ENCODE data around the gene MYOM1.
"Not testable (repeated sequence)": the region's sequence is repeated elsewhere in the genome, so short reads cannot be mapped to it uniquely, and the experiment has no call there.

Gene MYOM1

DNA sequence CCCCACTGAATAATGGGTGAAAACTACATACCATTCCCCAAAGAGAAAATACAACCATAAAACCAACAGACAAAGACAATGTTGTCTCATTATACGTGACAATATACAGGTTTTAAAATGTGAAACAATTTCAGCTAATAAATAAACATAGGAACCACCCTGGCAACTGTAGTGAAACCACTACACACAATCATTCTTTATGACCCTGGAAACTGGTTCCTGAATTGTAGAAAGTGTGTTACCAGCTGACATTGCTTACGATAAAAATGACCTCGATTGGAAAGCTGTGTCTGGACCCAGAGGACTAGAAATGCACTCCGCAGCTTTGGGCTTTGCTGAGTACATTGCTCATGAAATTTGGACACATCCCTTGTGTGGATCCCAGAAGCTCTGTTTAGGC is 132.9 kb downstream of the MYOM1 start:
- Histone ChIP-seq H3K9ac (ENCODE audit: low read length) (no peak overlapping the region), H3K27ac (ENCODE audit: low read depth, low read length) (no peak overlapping the region), H3K4me3 (ENCODE audit: low read length) (no peak overlapping the region), H3K4me1 (ENCODE audit: control insufficient read depth, insufficient read depth, low read length) (no peaks in the 10 kb centered on the region), H3K27me3 (ENCODE audit: control insufficient read depth, insufficient read depth, low read length) (no peaks in the 10 kb centered on the region), H3K36me3 (ENCODE audit: control insufficient read depth, insufficient read depth, low read length) (no peaks in the 10 kb centered on the region)

DNA sequence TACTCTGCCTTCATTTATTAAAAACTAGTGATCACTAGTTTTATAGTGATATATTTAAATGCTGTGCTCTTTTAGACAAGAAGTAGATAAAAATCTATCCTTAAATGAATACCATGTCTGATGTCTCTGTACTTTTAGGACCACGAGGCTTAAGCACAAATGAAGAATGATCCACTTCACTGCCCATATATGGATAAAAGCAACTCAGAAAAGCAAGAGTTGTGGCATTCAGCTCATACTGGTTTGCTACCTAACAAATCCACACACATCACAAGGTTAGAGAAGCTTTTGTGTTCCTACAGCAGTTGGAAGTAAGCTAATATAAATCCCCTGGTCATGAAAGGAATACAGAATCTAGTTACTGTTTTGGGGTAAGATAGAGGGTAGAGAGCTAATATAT is 134.2 kb downstream of the MYOM1 start:
- no peak overlapping the region for H3K27ac ChIP-seq (ENCODE audit: low read depth, low read length)

DNA sequence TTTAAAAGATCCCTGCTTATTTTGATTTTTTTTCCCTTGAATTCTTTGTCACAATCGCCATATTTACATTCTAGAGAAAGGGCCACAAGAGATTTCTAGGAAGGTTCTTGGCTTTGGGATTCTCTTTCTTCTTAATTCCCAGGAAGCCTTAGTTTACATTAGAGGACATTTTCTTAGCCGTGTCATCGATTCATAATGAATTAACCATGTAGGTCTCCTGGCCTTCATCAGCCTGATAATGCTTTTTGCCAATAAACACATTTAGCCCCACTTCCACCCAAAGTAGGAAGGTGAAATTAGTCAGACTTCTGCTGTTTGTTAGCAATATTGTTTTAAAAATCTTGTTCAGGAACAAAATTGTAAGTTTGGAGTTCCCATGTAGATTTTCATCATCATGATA is 135.6 kb downstream of the MYOM1 start:
- H3K36me3 ChIP-seq (ENCODE audit: control insufficient read depth, insufficient read depth, low read length), result no peaks in the 10 kb centered on the region

More for the DNA sequence above, 134.2 kb downstream of the MYOM1 start:
- no peaks in the 10 kb centered on the region for H3K36me3 ChIP-seq (ENCODE audit: control insufficient read depth, insufficient read depth, low read length)
- H3K27me3 ChIP-seq (ENCODE audit: control insufficient read depth, insufficient read depth, low read length), result no peaks in the 10 kb centered on the region
- no peak overlapping the region for H3K4me3 ChIP-seq (ENCODE audit: low read length)
- H3K4me1 ChIP-seq (ENCODE audit: control insufficient read depth, insufficient read depth, low read length), result no peaks in the 10 kb centered on the region
- no peak overlapping the region for H3K9ac ChIP-seq (ENCODE audit: low read length)

DNA sequence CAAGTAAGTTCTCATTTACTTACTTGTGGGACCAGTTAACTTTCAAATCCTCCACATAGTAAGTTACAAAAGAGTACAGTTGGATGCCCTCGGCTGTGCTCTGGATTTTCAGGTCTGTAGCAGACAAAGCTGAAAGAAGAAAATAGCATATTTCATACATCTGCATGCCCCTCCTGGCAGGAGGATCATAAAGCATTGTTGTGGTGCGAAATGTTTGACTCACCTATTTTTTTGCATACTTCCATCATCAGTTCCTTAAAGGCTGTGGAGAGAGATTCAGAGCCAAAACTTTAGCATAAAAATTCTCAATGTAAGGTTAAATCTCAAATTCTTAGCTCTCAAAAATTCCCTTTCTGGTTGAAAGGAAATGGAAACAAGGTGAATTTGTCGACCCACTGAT is 136.0 kb downstream of the MYOM1 start:
- Histone ChIP-seq H3K27ac (ENCODE audit: low read depth, low read length) (no peak overlapping the region), H3K4me1 (ENCODE audit: control insufficient read depth, insufficient read depth, low read length) (no peaks in the 10 kb centered on the region), H3K9ac (ENCODE audit: low read length) (no peak overlapping the region), H3K36me3 (ENCODE audit: control insufficient read depth, insufficient read depth, low read length) (no peaks in the 10 kb centered on the region), H3K4me3 (ENCODE audit: low read length) (no peak overlapping the region), H3K27me3 (ENCODE audit: control insufficient read depth, insufficient read depth, low read length) (no peaks in the 10 kb centered on the region)

More for the DNA sequence above, 135.6 kb downstream of the MYOM1 start:
- Histone ChIP-seq H3K27me3 (ENCODE audit: control insufficient read depth, insufficient read depth, low read length) (no peaks in the 10 kb centered on the region), H3K9ac (ENCODE audit: low read length) (no peak overlapping the region), H3K4me1 (ENCODE audit: control insufficient read depth, insufficient read depth, low read length) (no peaks in the 10 kb centered on the region), H3K4me3 (ENCODE audit: low read length) (no peak overlapping the region), H3K27ac (ENCODE audit: low read depth, low read length) (no peak overlapping the region)

DNA sequence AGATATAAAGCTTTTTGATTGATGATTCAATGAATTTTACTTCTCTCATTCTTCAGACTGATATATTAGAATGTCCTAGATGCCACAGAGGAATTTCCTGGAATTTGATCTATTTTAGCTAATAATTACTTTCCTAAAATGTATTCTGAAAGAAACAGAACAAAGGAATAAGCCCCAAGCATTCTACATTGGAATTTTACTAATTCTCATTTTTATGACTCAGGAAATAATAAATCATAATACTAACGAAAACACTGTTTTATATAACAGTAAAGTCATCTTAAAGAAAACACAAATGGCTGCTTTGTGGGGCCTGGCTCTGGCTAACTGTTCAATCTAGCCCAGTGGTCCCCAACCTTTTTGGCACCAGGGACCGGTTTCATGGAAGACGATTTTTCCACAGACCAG is 138.2 kb downstream of the MYOM1 start:
- no peak overlapping the region for H3K4me3 ChIP-seq (ENCODE audit: low read length)
- H3K27me3 ChIP-seq (ENCODE audit: control insufficient read depth, insufficient read depth, low read length), result no peaks in the 10 kb centered on the region
- H3K36me3 ChIP-seq (ENCODE audit: control insufficient read depth, insufficient read depth, low read length), result no peaks in the 10 kb centered on the region
- H3K27ac ChIP-seq (ENCODE audit: low read depth, low read length), result no peak overlapping the region
- no peak overlapping the region for H3K9ac ChIP-seq (ENCODE audit: low read length)
- no peaks in the 10 kb centered on the region for H3K4me1 ChIP-seq (ENCODE audit: control insufficient read depth, insufficient read depth, low read length)

DNA sequence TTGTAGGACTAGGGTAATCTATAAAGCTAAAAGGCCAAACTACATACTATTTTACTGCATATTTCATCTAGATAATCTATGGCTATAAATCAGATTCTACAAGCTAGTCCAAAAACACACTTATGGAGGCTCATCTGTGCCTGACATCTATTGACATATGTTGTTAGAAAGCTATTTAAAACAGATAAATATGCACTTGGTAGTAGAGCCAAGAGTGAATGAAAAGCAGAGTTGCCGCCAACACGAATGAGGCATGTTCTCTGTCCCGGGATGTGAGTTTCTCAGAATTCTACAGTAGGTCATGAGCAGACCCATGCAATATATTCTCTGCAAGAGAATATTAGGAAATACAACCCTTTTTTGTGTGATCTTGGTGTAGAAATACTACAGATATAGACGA is 140.1 kb downstream of the MYOM1 start:
- Histone ChIP-seq H3K27me3 (ENCODE audit: control insufficient read depth, insufficient read depth, low read length) (no peaks in the 10 kb centered on the region), H3K27ac (ENCODE audit: low read depth, low read length) (no peak overlapping the region), H3K4me3 (ENCODE audit: low read length) (no peak overlapping the region), H3K36me3 (ENCODE audit: control insufficient read depth, insufficient read depth, low read length) (no peaks in the 10 kb centered on the region), H3K9ac (ENCODE audit: low read length) (no peak overlapping the region), H3K4me1 (ENCODE audit: control insufficient read depth, insufficient read depth, low read length) (no peaks in the 10 kb centered on the region)

DNA sequence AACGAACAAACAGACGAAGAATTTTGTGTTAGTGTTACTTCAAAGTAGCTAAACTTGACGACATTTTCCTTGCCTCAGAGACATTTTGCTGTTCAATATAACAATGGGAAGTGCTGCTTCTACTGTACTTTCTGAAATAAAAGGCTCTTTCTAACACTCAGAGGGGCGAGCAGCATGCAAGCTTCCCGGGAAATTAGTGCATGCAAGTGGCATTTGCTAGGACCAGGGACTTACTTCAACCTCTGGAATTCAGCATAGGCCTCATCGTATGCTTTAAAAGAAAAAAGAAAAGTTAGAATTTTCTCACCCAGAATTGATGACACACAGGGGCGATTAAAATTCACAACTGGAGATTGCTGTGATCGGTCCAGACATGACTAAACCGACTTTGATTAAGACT is 144.3 kb downstream of the MYOM1 start:
- Histone ChIP-seq H3K4me3 (ENCODE audit: low read length) (no peak overlapping the region), H3K9ac (ENCODE audit: low read length) (no peak overlapping the region), H3K36me3 (ENCODE audit: control insufficient read depth, insufficient read depth, low read length) (no peaks in the 10 kb centered on the region), H3K4me1 (ENCODE audit: control insufficient read depth, insufficient read depth, low read length) (no peaks in the 10 kb centered on the region), H3K27ac (ENCODE audit: low read depth, low read length) (no peak overlapping the region), H3K27me3 (ENCODE audit: control insufficient read depth, insufficient read depth, low read length) (no peaks in the 10 kb centered on the region)

DNA sequence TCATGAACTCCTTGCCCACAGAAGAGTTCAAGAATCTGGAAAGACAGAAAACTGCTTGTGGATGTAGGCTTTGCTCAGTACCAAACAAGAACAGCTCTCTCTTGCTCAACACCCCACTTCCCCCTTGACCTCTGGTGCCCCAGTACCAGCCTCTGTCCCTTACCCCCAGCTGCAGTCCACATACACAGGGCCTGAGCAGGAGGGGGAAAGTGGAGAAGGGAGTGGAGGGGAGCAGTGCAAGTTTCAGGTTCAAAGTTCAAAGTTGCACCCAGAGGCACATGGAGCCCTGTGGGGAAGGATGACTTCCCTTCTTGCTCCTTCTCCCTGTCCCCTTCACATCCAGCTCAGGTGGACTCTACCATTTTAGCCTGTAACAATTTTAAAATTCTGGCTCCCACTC is 145.7 kb downstream of the MYOM1 start:
- Histone ChIP-seq H3K36me3 (ENCODE audit: control insufficient read depth, insufficient read depth, low read length) (no peaks in the 10 kb centered on the region), H3K27ac (ENCODE audit: low read depth, low read length) (no peak overlapping the region), H3K4me3 (ENCODE audit: low read length) (no peak overlapping the region), H3K27me3 (ENCODE audit: control insufficient read depth, insufficient read depth, low read length) (no peaks in the 10 kb centered on the region), H3K4me1 (ENCODE audit: control insufficient read depth, insufficient read depth, low read length) (no peaks in the 10 kb centered on the region), H3K9ac (ENCODE audit: low read length) (no peak overlapping the region)

DNA sequence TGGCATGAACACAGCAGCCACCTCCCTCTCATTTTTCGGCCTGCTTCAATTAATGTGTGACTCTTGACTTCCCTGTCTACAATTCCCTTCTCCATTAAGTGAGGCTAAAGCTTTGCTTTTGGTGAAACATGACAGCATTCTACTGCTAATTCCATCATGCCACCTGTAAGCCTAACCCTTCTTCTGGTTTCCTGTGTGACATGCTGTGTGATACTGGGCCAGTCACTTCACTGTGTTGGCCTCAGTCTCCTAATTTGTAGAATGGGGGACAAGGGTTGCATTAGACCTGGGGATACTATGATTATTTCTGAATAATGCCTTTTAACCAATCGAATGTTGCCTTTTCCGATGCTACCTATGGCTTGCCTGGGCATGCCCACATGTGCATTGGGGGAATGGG is 146.4 kb downstream of the MYOM1 start:
- not testable (repeated sequence) for H3K4me1 ChIP-seq (ENCODE audit: control insufficient read depth, insufficient read depth, low read length); H3K4me3 ChIP-seq (ENCODE audit: low read length); H3K36me3 ChIP-seq (ENCODE audit: control insufficient read depth, insufficient read depth, low read length); H3K27ac ChIP-seq (ENCODE audit: low read depth, low read length); H3K9ac ChIP-seq (ENCODE audit: low read length); H3K27me3 ChIP-seq (ENCODE audit: control insufficient read depth, insufficient read depth, low read length)

DNA sequence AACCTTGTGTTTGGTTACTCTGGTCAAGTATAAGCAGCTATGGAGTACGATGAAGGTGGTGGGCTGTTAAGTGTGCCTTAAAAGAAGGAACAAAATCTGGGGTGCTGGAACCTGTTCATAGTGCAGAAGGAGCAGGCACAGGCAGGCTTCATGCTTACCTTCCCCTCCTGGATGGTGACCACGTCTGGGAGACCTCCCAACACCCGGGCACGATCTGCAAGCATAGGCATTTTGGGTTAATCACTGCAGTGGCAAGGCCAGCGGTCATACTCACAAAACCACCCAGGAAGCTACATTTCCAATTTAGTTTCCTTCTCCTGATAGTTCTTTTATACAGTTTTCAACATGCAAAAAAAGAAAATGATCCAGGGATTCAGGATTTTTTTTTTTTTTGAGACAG is 148.1 kb downstream of the MYOM1 start:
- Histone ChIP-seq H3K4me1 (ENCODE audit: control insufficient read depth, insufficient read depth, low read length) (no peaks in the 10 kb centered on the region), H3K36me3 (ENCODE audit: control insufficient read depth, insufficient read depth, low read length) (no peaks in the 10 kb centered on the region), H3K9ac (ENCODE audit: low read length) (no peak overlapping the region), H3K27ac (ENCODE audit: low read depth, low read length) (no peak overlapping the region), H3K27me3 (ENCODE audit: control insufficient read depth, insufficient read depth, low read length) (no peaks in the 10 kb centered on the region), H3K4me3 (ENCODE audit: low read length) (no peak overlapping the region)

DNA sequence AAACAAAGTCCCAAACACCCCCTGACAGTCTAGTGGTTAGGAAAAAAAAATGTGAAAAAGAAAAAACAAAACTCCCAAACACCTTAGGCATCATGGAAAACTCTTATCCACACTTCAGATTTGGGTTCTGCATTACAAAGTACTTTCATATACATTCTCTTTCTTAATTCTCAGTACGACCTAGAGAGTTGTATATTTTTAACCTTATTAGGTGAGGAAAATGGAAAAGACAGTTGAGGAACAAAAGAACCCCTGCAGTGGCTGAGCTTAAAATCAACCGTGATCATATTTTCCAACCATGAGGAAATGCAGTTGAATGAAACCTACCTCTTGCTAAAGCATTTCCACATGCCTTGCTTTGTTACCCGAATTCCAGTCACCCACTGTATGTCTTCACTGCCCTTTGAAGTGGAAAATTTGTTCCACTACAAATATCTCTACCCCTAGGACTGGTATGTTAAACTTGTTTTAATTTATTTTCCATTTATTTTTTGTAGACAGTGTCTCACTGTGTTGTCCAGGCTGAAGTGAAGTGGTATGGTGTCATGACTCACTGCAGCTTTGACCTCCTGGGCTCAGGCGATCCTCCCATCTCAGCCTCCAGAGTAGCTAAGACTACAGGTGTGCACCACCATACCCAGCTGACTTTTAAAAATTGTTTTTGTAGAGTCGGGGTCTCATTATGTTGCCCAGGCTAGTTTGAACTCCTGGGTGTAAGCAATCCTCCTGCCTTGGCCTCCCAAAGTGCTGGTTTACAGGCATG is 149.9 kb downstream of the MYOM1 start:
- no peak overlapping the region for H3K27ac ChIP-seq (ENCODE audit: low read depth, low read length)
- H3K36me3 ChIP-seq (ENCODE audit: control insufficient read depth, insufficient read depth, low read length), result no peaks in the 10 kb centered on the region
- H3K27me3 ChIP-seq (ENCODE audit: control insufficient read depth, insufficient read depth, low read length), result no peaks in the 10 kb centered on the region
- H3K4me3 ChIP-seq (ENCODE audit: low read length), result no peak overlapping the region
- no peak overlapping the region for H3K9ac ChIP-seq (ENCODE audit: low read length)
- no peaks in the 10 kb centered on the region for H3K4me1 ChIP-seq (ENCODE audit: control insufficient read depth, insufficient read depth, low read length)

DNA sequence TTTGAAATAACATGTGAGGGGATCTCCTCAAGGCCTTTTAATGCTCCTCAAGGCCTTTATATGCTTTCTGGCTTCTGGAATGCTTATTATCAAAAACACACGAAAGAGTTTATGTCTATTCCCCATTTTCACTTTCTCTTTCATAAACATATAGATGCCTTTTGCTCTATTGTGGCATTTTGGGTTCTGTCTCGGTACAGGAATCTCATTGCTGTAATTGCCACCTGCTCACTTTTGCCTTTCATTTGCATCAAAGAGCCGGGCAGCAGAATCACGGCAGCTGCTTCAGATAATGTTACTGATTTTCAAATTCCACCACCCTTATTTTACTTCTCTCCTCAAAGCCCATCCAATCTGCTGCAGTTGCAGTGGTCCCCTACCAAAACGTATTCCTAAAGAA is 152.0 kb downstream of the MYOM1 start:
- no peaks in the 10 kb centered on the region for H3K27me3 ChIP-seq (ENCODE audit: control insufficient read depth, insufficient read depth, low read length)
- H3K4me1 ChIP-seq (ENCODE audit: control insufficient read depth, insufficient read depth, low read length), result no peaks in the 10 kb centered on the region
- no peak overlapping the region for H3K4me3 ChIP-seq (ENCODE audit: low read length)
- H3K27ac ChIP-seq (ENCODE audit: low read depth, low read length), result no peak overlapping the region
- H3K9ac ChIP-seq (ENCODE audit: low read length), result no peak overlapping the region
- H3K36me3 ChIP-seq (ENCODE audit: control insufficient read depth, insufficient read depth, low read length), result no peaks in the 10 kb centered on the region

DNA sequence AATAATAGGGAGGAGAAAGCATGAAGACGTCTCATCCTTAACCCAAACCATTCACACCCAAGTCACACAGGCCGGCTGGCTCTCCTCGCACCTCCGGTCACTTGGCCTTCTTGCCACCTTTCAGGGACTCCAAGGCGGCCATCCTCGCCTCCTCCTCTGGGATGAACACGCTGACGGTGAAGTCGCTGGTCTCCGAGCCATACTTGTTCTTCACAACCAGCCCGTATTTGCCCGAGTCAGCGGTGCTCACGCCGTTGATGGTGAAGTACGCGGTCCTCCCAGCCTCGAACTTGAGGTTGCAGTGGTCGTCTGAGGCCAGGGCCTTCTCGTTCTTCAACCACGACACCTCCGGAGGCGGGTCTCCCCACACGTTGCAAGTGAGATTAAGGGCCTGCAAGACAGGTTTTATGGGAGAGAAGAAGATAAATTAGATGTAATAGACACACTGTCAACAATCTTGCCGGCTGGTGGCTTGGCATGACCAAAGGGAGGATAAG is 152.6 kb downstream of the MYOM1 start:
- no peak overlapping the region for H3K9ac ChIP-seq (ENCODE audit: low read length)
- no peaks in the 10 kb centered on the region for H3K36me3 ChIP-seq (ENCODE audit: control insufficient read depth, insufficient read depth, low read length)
- no peak overlapping the region for H3K4me3 ChIP-seq (ENCODE audit: low read length)
- H3K4me1 ChIP-seq (ENCODE audit: control insufficient read depth, insufficient read depth, low read length), result no peaks in the 10 kb centered on the region
- no peaks in the 10 kb centered on the region for H3K27me3 ChIP-seq (ENCODE audit: control insufficient read depth, insufficient read depth, low read length)
- no peak overlapping the region for H3K27ac ChIP-seq (ENCODE audit: low read depth, low read length)
